GM23338 (cell line): Measurements from ENCODE around the gene CD59. TPM values are rescaled to one million over a fixed set of nuclear protein-coding genes. Genes with fewer than 3 reads are reported as not detected.

Experiments used
- ATAC-seq: fragments of 200-7000 bp; cut with Tn5 transposase; 3 replicates; pipeline ENCODE4 v1.9.1; 2020
- DNase-seq: peaks from one replicate; pipeline ENCODE4 v3.0.0-alpha.2; 2015; ENCODE audit warnings: low spot score
- H2AFZ ChIP-seq: fragments of 200-600 bp; sonication (generic); 2 replicates; pipeline ENCODE4 v1.8.0; 2016; ENCODE audit warnings: antibody characterized with exemption, mild to moderate bottlenecking, moderate library complexity
- H3F3A ChIP-seq: fragments of 200-600 bp; sonication (generic); replicated peaks from 2 replicates; pipeline ENCODE4 v1.8.0; 2017; ENCODE audit warnings: antibody characterized with exemption, mixed run types, low read depth
- H3K27ac ChIP-seq: fragments of 200-600 bp; sonication (generic); 2 replicates; pipeline ENCODE4 v1.6.1; 2016; ENCODE audit warnings: low read depth
- H3K27me3 ChIP-seq: fragments of 200-600 bp; sonication (generic); 2 replicates; pipeline ENCODE4 v1.8.0; 2016; ENCODE audit warnings: mild to moderate bottlenecking, mixed run types, moderate library complexity; ENCODE audit not compliant: insufficient read depth
- H3K36me3 ChIP-seq: fragments of 200-600 bp; sonication (generic); 2 replicates; pipeline ENCODE4 v1.8.0; 2016; ENCODE audit warnings: mild to moderate bottlenecking; ENCODE audit not compliant: insufficient read depth
- H3K4me1 ChIP-seq: fragments of 200-600 bp; sonication (generic); 2 replicates; pipeline ENCODE4 v1.8.0; 2016; ENCODE audit warnings: mild to moderate bottlenecking, moderate library complexity; ENCODE audit not compliant: insufficient read depth
- H3K4me2 ChIP-seq: fragments of 200-600 bp; sonication (generic); 2 replicates; pipeline ENCODE4 v1.7.1; 2017; ENCODE audit warnings: mixed run types
- H3K4me3 ChIP-seq: fragments of 200-600 bp; sonication (generic); 2 replicates; pipeline ENCODE4 v1.6.1; 2016; ENCODE audit warnings: mixed run types
- H3K79me2 ChIP-seq: fragments of 200-600 bp; sonication (generic); replicated peaks from 2 replicates; pipeline ENCODE4 v1.8.0; 2017; ENCODE audit warnings: mild to moderate bottlenecking; ENCODE audit not compliant: insufficient read depth
- H3K9me2 ChIP-seq: fragments of 200-600 bp; sonication (generic); 2 replicates; pipeline ENCODE4 v1.8.0; 2017; ENCODE audit not compliant: insufficient read depth
- H4K20me1 ChIP-seq: fragments of 200-600 bp; sonication (generic); replicated peaks from 2 replicates; pipeline ENCODE4 v1.8.0; 2017; ENCODE audit warnings: mild to moderate bottlenecking; ENCODE audit not compliant: insufficient read depth
- H3K27ac Mint-ChIP-seq: 2 replicates; pipeline ENCODE4 v1.8.0; 2020; ENCODE audit warnings: inconsistent platforms, mild to moderate bottlenecking, moderate library complexity, mixed read lengths
- H3K27me3 Mint-ChIP-seq: 3 replicates; pipeline ENCODE4 v1.8.0; 2022; ENCODE audit warnings: low read depth, mild to moderate bottlenecking, moderate library complexity, mixed read lengths, inconsistent platforms; ENCODE audit not compliant: insufficient read depth, poor library complexity
- H3K36me3 Mint-ChIP-seq: 3 replicates; pipeline ENCODE4 v1.8.0; 2021; ENCODE audit warnings: low read depth, mild to moderate bottlenecking, inconsistent platforms, moderate library complexity, mixed read lengths
- H3K4me1 Mint-ChIP-seq: 3 replicates; pipeline ENCODE4 v1.8.0; 2020; ENCODE audit warnings: mild to moderate bottlenecking, inconsistent platforms, mixed read lengths
- H3K4me3 Mint-ChIP-seq: 3 replicates; pipeline ENCODE4 v1.8.0; 2021; ENCODE audit warnings: moderate library complexity, mild to moderate bottlenecking, inconsistent platforms, mixed read lengths
- H3K9me3 Mint-ChIP-seq: 3 replicates; pipeline ENCODE4 v1.8.0; 2020; ENCODE audit warnings: moderate library complexity, mild to moderate bottlenecking, inconsistent platforms, mixed read lengths
- CREB1 ChIP-seq: fragments of 250-450 bp; sonication (Bioruptor Pico); IDR thresholded peaks from 2 replicates; pipeline ENCODE4 v1.5.0; 2020; ENCODE audit warnings: low read depth, mild to moderate bottlenecking, moderate library complexity
- ETS1 ChIP-seq: IDR thresholded peaks from 2 replicates; pipeline ENCODE4 v1.6.1; 2016; ENCODE audit warnings: antibody characterized with exemption
- JUNB ChIP-seq: IDR thresholded peaks from one replicate; pipeline ENCODE4 v1.6.1; 2016; ENCODE audit warnings: antibody characterized with exemption; ENCODE audit not compliant: unreplicated experiment
- NANOG ChIP-seq: IDR thresholded peaks from 2 replicates; pipeline ENCODE4 v1.6.1; 2016; ENCODE audit warnings: antibody characterized with exemption, borderline replicate concordance
- POLR2AphosphoS5 ChIP-seq: IDR thresholded peaks from 2 replicates; pipeline ENCODE4 v1.6.1; 2016; ENCODE audit warnings: antibody characterized with exemption, low read depth
- STAT1 ChIP-seq: IDR thresholded peaks from one replicate; pipeline ENCODE4 v1.6.1; 2016; ENCODE audit warnings: antibody characterized with exemption; ENCODE audit not compliant: unreplicated experiment
- ZNF114 ChIP-seq: fragments of 250-450 bp; sonication (Bioruptor Pico); IDR thresholded peaks from 2 replicates; pipeline ENCODE4 v1.5.0; 2020; ENCODE audit warnings: mild to moderate bottlenecking, moderate library complexity
- ZNF462 ChIP-seq: fragments of 250-450 bp; sonication (Bioruptor Pico); IDR thresholded peaks from 2 replicates; pipeline ENCODE4 v1.5.0; 2020; ENCODE audit warnings: mild to moderate bottlenecking, moderate library complexity
- polyA plus RNA-seq: library from polyadenylated mRNA; unstranded; fragments of >200 nt; fragmentation: Nextera tagmentation; extraction: Ambion mirVana; gene quantifications from 2 replicates; pipeline ENCODE4 v1.2.1, GENCODE V29; 2016
- total RNA-seq: library from RNA; depleted of rRNA; stranded (reverse); fragments of >200 nt; shearing (Covaris generic); gene quantifications from 2 replicates; pipeline ENCODE4 v1.2.3, GENCODE V29; 2014
- TF ChIP-seq, protein P1 (sequence below): IDR thresholded peaks from one replicate; pipeline ENCODE4 v1.6.1; 2018; ENCODE audit warnings: antibody characterized with exemption; ENCODE audit not compliant: unreplicated experiment

Gene CD59
- total and polyA plus RNA-seq, 2 experiments from 2014 or later = 41.5 to 86.6 TPM

- TF ChIP-seq, protein P1, sequence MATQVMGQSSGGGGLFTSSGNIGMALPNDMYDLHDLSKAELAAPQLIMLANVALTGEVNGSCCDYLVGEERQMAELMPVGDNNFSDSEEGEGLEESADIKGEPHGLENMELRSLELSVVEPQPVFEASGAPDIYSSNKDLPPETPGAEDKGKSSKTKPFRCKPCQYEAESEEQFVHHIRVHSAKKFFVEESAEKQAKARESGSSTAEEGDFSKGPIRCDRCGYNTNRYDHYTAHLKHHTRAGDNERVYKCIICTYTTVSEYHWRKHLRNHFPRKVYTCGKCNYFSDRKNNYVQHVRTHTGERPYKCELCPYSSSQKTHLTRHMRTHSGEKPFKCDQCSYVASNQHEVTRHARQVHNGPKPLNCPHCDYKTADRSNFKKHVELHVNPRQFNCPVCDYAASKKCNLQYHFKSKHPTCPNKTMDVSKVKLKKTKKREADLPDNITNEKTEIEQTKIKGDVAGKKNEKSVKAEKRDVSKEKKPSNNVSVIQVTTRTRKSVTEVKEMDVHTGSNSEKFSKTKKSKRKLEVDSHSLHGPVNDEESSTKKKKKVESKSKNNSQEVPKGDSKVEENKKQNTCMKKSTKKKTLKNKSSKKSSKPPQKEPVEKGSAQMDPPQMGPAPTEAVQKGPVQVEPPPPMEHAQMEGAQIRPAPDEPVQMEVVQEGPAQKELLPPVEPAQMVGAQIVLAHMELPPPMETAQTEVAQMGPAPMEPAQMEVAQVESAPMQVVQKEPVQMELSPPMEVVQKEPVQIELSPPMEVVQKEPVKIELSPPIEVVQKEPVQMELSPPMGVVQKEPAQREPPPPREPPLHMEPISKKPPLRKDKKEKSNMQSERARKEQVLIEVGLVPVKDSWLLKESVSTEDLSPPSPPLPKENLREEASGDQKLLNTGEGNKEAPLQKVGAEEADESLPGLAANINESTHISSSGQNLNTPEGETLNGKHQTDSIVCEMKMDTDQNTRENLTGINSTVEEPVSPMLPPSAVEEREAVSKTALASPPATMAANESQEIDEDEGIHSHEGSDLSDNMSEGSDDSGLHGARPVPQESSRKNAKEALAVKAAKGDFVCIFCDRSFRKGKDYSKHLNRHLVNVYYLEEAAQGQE = no peak
- no peak for TF ChIP-seq STAT1
Measured at GRCh38 chr11:33674035-33674814, 62.0 kb downstream of the CD59 start (continued).

- peaks cover 1% of the 10 kb centered on the region; the same call in 2 of the 3 replicates for H3K9me3 Mint-ChIP-seq
- no peak overlapping the region for H3K4me3 Mint-ChIP-seq
- Histone ChIP-seq H3K27ac (no peak overlapping the region), H4K20me1 (no peaks in the 10 kb centered on the region), H3K36me3 (no peaks in the 10 kb centered on the region), H3K4me1 (peaks cover 23% of the 10 kb centered on the region), H2AFZ (no peak overlapping the region), H3K27me3 (no peaks in the 10 kb centered on the region), H3K4me2 (no peak overlapping the region), H3K9me2 (peaks cover 39% of the 10 kb centered on the region), H3K79me2 (no peaks in the 10 kb centered on the region), H3F3A (peaks cover 3% of the 10 kb centered on the region; the same call in 1 of the 2 replicates), H3K4me3 (no peak overlapping the region)
- H3K36me3 Mint-ChIP-seq = peaks cover 5% of the 10 kb centered on the region; the same call in 1 of the 3 replicates
- no peak for DNase-seq
- H3K4me1 Mint-ChIP-seq = peaks cover 34% of the 10 kb centered on the region
- ATAC-seq = no peak
- H3K27ac Mint-ChIP-seq = no peak overlapping the region
- H3K27me3 Mint-ChIP-seq = peaks cover 4% of the 10 kb centered on the region
- no peak for TF ChIP-seq STAT1
- no peak for TF ChIP-seq JUNB
- no peak for TF ChIP-seq ZNF114 (CRISPR knock-in tag)
- no peak for TF ChIP-seq NANOG
- TF ChIP-seq ETS1 = no peak
- no peak for TF ChIP-seq POLR2AphosphoS5
- TF ChIP-seq, protein P1 = no peak
- TF ChIP-seq ZNF462 = no peak
- no peak for TF ChIP-seq CREB1 (CRISPR knock-in tag)
Measured at GRCh38 chr11:33672273-33672672, 64.0 kb downstream of the CD59 start.
